Measurements from ENCODE around the gene NAV3. TPM values are rescaled to one million over a fixed set of nuclear protein-coding genes. Genes with fewer than 3 reads are reported as not detected.

Gene NAV3
- total RNA-seq, 3 donors from 2014 or later: 0.90 to 5.3 (median 2.5) TPM

DNA sequence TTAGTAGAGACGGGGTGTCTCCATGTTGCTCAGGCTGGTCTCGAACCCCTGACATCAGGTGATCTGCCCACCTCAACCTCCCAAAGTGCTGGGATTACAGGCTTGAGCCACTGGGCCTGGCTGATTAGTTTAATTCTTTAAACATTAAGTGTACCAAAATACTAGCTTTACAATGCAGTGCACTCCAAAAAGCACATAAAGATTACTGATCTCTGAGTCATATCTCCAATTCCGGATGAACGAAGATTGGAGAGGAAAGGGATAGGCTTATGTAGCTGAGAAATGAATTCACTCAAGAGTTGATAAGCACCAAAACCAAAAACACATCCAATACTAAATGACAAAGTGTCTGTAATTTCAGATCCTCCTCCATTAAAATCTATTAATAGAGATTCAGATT, 15.1 kb downstream of the NAV3 start:
- intact Hi-C loops (cut with DNase I, micrococcal nuclease): no loop called here
- TF ChIP-seq, protein P1, sequence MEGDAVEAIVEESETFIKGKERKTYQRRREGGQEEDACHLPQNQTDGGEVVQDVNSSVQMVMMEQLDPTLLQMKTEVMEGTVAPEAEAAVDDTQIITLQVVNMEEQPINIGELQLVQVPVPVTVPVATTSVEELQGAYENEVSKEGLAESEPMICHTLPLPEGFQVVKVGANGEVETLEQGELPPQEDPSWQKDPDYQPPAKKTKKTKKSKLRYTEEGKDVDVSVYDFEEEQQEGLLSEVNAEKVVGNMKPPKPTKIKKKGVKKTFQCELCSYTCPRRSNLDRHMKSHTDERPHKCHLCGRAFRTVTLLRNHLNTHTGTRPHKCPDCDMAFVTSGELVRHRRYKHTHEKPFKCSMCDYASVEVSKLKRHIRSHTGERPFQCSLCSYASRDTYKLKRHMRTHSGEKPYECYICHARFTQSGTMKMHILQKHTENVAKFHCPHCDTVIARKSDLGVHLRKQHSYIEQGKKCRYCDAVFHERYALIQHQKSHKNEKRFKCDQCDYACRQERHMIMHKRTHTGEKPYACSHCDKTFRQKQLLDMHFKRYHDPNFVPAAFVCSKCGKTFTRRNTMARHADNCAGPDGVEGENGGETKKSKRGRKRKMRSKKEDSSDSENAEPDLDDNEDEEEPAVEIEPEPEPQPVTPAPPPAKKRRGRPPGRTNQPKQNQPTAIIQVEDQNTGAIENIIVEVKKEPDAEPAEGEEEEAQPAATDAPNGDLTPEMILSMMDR (IDR thresholded peaks at IDR 0.05): no peak
- no peak overlapping the region for H3K4me3 ChIP-seq
- H3K4me1 ChIP-seq (ENCODE audit: low read depth): no peaks in the 10 kb centered on the region
- DNase-seq (no peak), ATAC-seq (no peak)
- H3K9me3 ChIP-seq: no peaks in the 10 kb centered on the region
- no peaks in the 10 kb centered on the region for H3K36me3 ChIP-seq (ENCODE audit: low read depth)

DNA sequence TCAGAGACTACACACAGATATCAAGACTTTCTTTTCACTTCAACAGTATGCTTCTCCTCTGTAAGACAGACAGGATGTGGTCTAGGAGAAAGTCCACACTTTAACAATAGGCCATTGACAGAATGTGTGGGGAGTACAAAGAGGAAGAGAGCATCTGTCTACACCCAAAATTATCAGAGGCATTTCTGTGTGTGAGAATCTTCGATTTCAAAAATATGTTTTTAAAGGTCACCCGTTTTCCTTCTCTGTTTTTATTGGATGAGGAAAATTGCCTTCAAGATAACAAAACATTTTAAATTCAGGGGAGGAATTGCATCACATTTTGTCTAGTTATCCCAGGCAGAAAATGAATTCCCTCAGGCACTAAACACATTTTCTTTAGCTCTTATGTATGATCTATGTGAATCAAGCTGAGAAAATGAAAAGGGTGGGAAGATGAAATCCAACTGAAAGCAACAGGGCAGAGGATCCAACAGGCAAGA, 16.4 kb downstream of the NAV3 start:
- TF ChIP-seq, protein P1 (IDR thresholded peaks at IDR 0.05): no peak
- ATAC-seq: no peak
- Histone ChIP-seq H3K36me3 (ENCODE audit: low read depth) (no peaks in the 10 kb centered on the region), H3K9me3 (no peaks in the 10 kb centered on the region), H3K4me1 (ENCODE audit: low read depth) (no peaks in the 10 kb centered on the region), H3K4me3 (no peak overlapping the region)
- intact Hi-C loops (cut with DNase I, micrococcal nuclease): no loop called here
- no peak for DNase-seq

DNA sequence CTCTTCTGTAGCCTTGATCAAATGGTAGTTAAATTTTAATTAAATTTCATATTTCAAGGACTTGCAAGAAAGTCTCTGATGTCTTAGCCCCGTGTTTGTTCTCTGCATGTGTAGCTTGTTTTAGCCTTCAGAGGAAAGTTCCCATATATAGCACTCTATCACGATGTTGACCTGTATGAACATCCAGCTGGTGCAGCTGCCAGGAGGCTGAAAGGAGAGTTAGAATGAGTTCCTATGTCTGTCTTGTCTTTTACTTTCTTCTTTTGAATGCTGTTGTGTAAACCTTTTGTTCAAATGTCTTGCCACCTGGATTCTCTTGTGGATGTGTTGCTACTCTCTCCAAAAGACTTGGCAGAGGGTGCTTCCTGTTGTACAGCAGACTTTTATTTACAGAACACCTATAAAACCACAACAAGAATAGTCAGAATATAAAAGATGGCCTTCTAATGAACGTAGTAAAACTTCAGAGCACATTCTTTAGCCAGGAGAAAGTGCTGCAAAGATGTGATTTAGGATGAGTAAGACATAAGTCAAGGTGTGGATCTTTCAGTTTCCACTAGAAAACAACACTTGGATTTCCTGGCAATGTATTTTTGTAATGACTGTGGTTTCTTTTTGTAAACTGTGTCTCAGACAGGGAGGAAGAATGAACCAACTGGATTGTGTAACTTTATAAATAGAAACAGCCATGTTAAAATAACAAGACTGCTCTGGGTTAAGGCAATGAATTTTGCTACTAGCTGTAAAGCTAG, 17.2 kb downstream of the NAV3 start:
- Histone ChIP-seq H3K4me3 (no peak overlapping the region), H3K36me3 (ENCODE audit: low read depth) (no peaks in the 10 kb centered on the region), H3K9me3 (no peaks in the 10 kb centered on the region), H3K4me1 (ENCODE audit: low read depth) (no peaks in the 10 kb centered on the region)
- ATAC-seq (no peak), DNase-seq (no peak)
- intact Hi-C loops (cut with DNase I, micrococcal nuclease): no loop called here
- TF ChIP-seq, protein P1 (IDR thresholded peaks at IDR 0.05): no peak

DNA sequence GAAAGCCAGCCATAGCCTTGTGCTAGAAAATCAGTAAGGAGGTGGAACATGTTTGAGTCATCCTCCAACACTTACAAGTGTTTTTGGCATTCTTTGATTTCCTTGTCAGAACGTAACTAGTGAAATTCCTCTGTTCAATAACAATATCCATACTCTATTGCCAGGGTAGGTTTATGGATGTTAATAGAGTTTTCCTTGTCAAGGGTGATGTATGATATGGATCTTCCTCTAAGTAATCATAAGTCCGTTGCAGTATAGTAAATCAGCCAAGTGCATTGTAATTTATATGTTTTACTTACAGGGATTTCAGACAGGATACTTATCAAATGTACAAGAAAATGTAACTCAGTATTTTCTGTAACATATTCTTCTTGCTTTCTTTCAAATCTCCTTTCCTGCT, 19.4 kb downstream of the NAV3 start:
- DNase-seq (no peak), ATAC-seq (no peak)
- Histone ChIP-seq H3K9me3 (no peaks in the 10 kb centered on the region), H3K4me3 (no peak overlapping the region), H3K4me1 (ENCODE audit: low read depth) (no peaks in the 10 kb centered on the region), H3K36me3 (ENCODE audit: low read depth) (no peaks in the 10 kb centered on the region)
- intact Hi-C loops (cut with DNase I, micrococcal nuclease): no loop called here
- TF ChIP-seq, protein P1 (IDR thresholded peaks at IDR 0.05): no peak

DNA sequence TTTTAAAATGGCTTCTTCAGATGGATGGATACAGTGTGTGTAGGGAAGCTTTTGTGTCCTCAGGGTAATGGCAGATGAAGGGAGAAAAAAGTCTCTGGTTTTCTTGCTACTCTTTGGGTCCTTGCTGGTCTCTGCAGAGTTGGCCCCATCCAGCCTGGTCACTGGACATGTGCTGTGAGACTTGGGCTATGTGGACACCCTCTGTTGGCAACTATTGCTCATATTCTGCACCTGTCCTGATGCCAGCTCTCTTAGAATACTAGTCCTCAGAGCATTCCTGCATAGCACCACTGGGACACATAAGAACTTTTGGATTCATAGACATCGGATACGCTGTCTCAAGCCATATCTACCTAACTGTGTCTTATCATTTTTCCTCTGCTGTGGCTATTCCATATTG, 20.0 kb downstream of the NAV3 start:
- Histone ChIP-seq H3K9me3 (no peaks in the 10 kb centered on the region), H3K4me1 (ENCODE audit: low read depth) (no peaks in the 10 kb centered on the region), H3K36me3 (ENCODE audit: low read depth) (no peaks in the 10 kb centered on the region), H3K4me3 (no peak overlapping the region)
- no peak for DNase-seq
- TF ChIP-seq, protein P1 (IDR thresholded peaks at IDR 0.05): no peak
- no peak for ATAC-seq
- intact Hi-C loops (cut with DNase I, micrococcal nuclease): no loop called here
